ENCODE measurements around the gene MYO1A.
"Not testable (repeated sequence)": the region's sequence is repeated elsewhere in the genome, so short reads cannot be mapped to it uniquely, and the experiment has no call there.

The MYO1A gene

DNA sequence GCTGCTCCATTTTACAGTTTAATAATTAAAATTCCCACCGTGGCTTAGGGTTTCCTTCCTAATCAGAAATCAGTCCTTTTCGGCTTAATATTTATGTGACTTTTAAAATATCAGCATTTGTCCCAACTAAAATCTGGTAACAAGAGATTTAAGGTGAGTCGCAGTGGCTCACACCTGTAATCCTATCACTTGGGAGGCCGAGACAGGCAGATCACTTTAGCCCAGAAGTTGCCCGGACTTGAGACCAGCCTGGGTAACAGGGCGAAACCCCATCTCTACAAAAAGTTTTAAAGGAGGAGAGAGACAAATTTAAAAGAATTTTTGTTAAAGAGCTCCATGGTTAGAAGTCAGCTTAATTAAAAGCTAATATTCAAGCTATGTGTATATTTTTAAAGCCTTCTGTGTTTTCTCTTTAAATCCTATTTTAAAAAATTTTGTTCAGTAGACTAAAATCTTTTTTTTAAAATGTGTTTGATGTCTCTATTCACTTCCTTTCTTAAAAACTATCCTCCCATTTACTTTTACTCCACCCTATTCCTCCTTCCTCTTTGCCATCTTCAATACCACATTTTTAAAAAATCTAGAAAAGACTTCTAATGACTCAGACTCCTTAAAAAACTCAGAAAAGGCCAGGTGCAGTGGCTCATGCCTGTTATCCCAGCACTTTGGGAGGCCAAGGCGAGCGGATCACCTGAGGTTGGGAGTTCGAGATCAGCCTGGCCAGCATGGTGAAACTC is 29.8 kb downstream of the MYO1A start:
- H3K9ac ChIP-seq (ENCODE audit: low read depth, low read length), result no peak overlapping the region
- no peak overlapping the region for H3K27ac ChIP-seq (ENCODE audit: low read length)
- H3K4me3 ChIP-seq (ENCODE audit: low read depth in 1 of 2, low read length in 2 of 2), result no peak overlapping the region
- no peaks in the 10 kb centered on the region for H3K4me1 ChIP-seq (ENCODE audit: insufficient read depth, low read length)
- H3K27me3 ChIP-seq (ENCODE audit: insufficient read depth, low read length, poor library complexity), result peaks cover 4% of the 10 kb centered on the region
- no peak overlapping the region for H3K4me2 ChIP-seq (ENCODE audit: insufficient read depth, low read length)
- H3K9me3 ChIP-seq (ENCODE audit: insufficient read depth, low read length, severe bottlenecking), result no peaks in the 10 kb centered on the region
- no peak overlapping the region for H2AFZ ChIP-seq (ENCODE audit: low read depth, low read length)
- H4K20me1 ChIP-seq (ENCODE audit: insufficient read depth, low read length), result no peaks in the 10 kb centered on the region
- no peaks in the 10 kb centered on the region for H3K36me3 ChIP-seq (ENCODE audit: insufficient read depth, low read length)
- DNase-seq (no peak), ATAC-seq (ENCODE audit: insufficient read depth, low read depth) (no peak)
- no peak for TF ChIP-seq EZH2 (IDR thresholded peaks at IDR 0.05; ENCODE audit: borderline replicate concordance, low read depth, low read length, severe bottlenecking)
- TF ChIP-seq, protein P1, sequence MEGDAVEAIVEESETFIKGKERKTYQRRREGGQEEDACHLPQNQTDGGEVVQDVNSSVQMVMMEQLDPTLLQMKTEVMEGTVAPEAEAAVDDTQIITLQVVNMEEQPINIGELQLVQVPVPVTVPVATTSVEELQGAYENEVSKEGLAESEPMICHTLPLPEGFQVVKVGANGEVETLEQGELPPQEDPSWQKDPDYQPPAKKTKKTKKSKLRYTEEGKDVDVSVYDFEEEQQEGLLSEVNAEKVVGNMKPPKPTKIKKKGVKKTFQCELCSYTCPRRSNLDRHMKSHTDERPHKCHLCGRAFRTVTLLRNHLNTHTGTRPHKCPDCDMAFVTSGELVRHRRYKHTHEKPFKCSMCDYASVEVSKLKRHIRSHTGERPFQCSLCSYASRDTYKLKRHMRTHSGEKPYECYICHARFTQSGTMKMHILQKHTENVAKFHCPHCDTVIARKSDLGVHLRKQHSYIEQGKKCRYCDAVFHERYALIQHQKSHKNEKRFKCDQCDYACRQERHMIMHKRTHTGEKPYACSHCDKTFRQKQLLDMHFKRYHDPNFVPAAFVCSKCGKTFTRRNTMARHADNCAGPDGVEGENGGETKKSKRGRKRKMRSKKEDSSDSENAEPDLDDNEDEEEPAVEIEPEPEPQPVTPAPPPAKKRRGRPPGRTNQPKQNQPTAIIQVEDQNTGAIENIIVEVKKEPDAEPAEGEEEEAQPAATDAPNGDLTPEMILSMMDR (IDR thresholded peaks at IDR 0.05; ENCODE audit: borderline replicate concordance, extremely low read depth, low read length, poor library complexity, severe bottlenecking), result no peak
- H3K79me2 ChIP-seq (ENCODE audit: insufficient read depth, low read length), result no peaks in the 10 kb centered on the region

DNA sequence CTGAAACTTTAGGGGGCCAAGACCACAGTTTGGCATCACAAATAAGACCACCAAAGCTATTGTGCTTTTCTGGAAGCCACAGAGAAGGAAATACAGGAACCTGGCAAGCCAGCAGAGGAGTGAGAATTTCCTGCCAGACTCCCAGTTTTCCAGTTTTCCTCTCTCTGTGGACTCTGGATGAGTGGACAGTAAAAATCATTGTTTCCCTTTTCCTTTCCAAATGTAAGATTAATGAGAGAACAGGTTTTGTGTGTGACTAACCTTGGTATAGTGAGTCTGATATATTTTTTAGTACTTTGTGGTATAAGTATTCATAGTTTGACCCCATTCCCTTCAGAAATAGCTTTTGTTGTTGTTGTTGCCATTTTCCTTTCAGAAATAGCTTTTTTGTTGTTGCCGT is 31.0 kb downstream of the MYO1A start:
- no peak overlapping the region for H3K4me2 ChIP-seq (ENCODE audit: insufficient read depth, low read length)
- H3K36me3 ChIP-seq (ENCODE audit: insufficient read depth, low read length), result no peaks in the 10 kb centered on the region

DNA sequence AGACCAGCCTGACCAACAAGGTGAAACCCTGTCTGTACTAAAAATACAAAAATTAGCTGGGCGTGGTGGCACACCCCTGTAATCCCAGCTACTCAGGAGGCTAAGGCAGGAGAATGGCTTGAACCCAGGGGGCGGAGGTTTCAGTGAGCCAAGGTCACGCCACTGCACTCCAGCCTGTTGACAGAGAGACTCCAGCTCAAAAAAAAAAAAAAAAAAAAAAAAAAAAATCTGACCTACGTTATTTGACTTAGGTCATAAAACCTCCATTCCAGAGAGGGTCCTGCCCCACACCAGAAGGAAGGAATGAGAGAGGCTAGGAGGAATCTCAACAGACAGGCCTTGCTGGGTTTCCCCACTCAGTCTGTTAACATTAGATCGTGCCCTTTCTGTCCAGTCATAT is 31.6 kb downstream of the MYO1A start:
- ATAC-seq (ENCODE audit: insufficient read depth, low read depth), result not testable (repeated sequence)

More for the DNA sequence above, 31.0 kb downstream of the MYO1A start:
- H3K4me1 ChIP-seq (ENCODE audit: insufficient read depth, low read length), result no peaks in the 10 kb centered on the region
- H3K9ac ChIP-seq (ENCODE audit: low read depth, low read length), result no peak overlapping the region
- H3K27ac ChIP-seq (ENCODE audit: low read length), result no peak overlapping the region
- peaks cover 8% of the 10 kb centered on the region for H3K27me3 ChIP-seq (ENCODE audit: insufficient read depth, low read length, poor library complexity)
- DNase-seq (no peak), ATAC-seq (ENCODE audit: insufficient read depth, low read depth) (no peak)
- no peak overlapping the region for H2AFZ ChIP-seq (ENCODE audit: low read depth, low read length)
- no peaks in the 10 kb centered on the region for H3K9me3 ChIP-seq (ENCODE audit: insufficient read depth, low read length, severe bottlenecking)
- no peaks in the 10 kb centered on the region for H4K20me1 ChIP-seq (ENCODE audit: insufficient read depth, low read length)
- no peak overlapping the region for H3K4me3 ChIP-seq (ENCODE audit: low read depth in 1 of 2, low read length in 2 of 2)
- no peaks in the 10 kb centered on the region for H3K79me2 ChIP-seq (ENCODE audit: insufficient read depth, low read length)
- no peak for TF ChIP-seq EZH2 (IDR thresholded peaks at IDR 0.05; ENCODE audit: borderline replicate concordance, low read depth, low read length, severe bottlenecking)
- TF ChIP-seq, protein P1 (IDR thresholded peaks at IDR 0.05; ENCODE audit: borderline replicate concordance, extremely low read depth, low read length, poor library complexity, severe bottlenecking), result no peak

DNA sequence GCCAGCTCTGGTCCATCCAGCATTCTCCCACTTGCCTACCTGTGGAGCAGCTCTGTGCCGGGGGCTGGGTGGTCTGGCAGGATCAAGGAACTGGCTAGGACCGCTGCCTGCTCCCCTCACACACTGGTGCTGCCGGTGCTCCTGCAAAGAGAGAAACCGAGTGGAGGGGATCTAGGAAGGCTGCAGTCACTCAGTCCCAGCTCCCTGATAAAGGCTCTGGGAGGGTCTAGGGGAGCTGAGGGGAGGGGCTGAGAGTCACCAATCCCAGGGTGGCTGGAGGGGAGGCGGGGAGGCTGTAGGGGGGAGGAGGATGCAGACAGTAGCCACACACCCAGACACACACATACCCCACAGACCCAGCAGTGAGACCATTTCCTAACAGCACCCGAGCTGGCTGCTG is 33.6 kb downstream of the MYO1A start, which contains the start of gene TAC3:
TSS of gene TAC3 (minus strand) at position 182 of the 400 bp plus-strand sequence. CDS start 732 bp downstream, outside the sequence.
- no peaks in the 10 kb centered on the region for H3K9me3 ChIP-seq (ENCODE audit: insufficient read depth, low read length, severe bottlenecking)
- DNase-seq, result no peak
- H3K27me3 ChIP-seq (ENCODE audit: insufficient read depth, low read length, poor library complexity), result peaks cover 15% of the 10 kb centered on the region
- no peak within 1 kb of the TSS for H3K9ac ChIP-seq (ENCODE audit: low read depth, low read length)
- H3K4me1 ChIP-seq (ENCODE audit: insufficient read depth, low read length), result no peaks in the 10 kb centered on the region
- H3K4me3 ChIP-seq (ENCODE audit: low read depth in 1 of 2, low read length in 2 of 2), result no peak within 1 kb of the TSS
- no peak within 1 kb of the TSS for H3K4me2 ChIP-seq (ENCODE audit: insufficient read depth, low read length)
- no peak within 1 kb of the TSS for H3K27ac ChIP-seq (ENCODE audit: low read length)
- H3K36me3 ChIP-seq (ENCODE audit: insufficient read depth, low read length), result no peaks in the 10 kb centered on the region
- no peak for ATAC-seq (ENCODE audit: insufficient read depth, low read depth)
- H3K79me2 ChIP-seq (ENCODE audit: insufficient read depth, low read length), result no peaks in the 10 kb centered on the region
- H2AFZ ChIP-seq (ENCODE audit: low read depth, low read length), result no peak within 1 kb of the TSS
- TF ChIP-seq EZH2 (IDR thresholded peaks at IDR 0.05; ENCODE audit: borderline replicate concordance, low read depth, low read length, severe bottlenecking), result no peak
- TF ChIP-seq, protein P1 (IDR thresholded peaks at IDR 0.05; ENCODE audit: borderline replicate concordance, extremely low read depth, low read length, poor library complexity, severe bottlenecking), result no peak
- no peaks in the 10 kb centered on the region for H4K20me1 ChIP-seq (ENCODE audit: insufficient read depth, low read length)

More for the DNA sequence above, 31.6 kb downstream of the MYO1A start:
- H3K9me3 ChIP-seq (ENCODE audit: insufficient read depth, low read length, severe bottlenecking); H3K79me2 ChIP-seq (ENCODE audit: insufficient read depth, low read length); H3K4me3 ChIP-seq (ENCODE audit: low read depth in 1 of 2, low read length in 2 of 2); DNase-seq; H3K27ac ChIP-seq (ENCODE audit: low read length); H2AFZ ChIP-seq (ENCODE audit: low read depth, low read length); H3K4me2 ChIP-seq (ENCODE audit: insufficient read depth, low read length); H4K20me1 ChIP-seq (ENCODE audit: insufficient read depth, low read length); H3K36me3 ChIP-seq (ENCODE audit: insufficient read depth, low read length); H3K4me1 ChIP-seq (ENCODE audit: insufficient read depth, low read length); H3K9ac ChIP-seq (ENCODE audit: low read depth, low read length): not testable (repeated sequence)
- peaks cover 12% of the 10 kb centered on the region for H3K27me3 ChIP-seq (ENCODE audit: insufficient read depth, low read length, poor library complexity)

All from DND-41 (cell line).